ENCODE data around the gene NACC1. TPM values are rescaled to one million over a fixed set of nuclear protein-coding genes. Genes with fewer than 3 reads are reported as not detected.
"Not testable (repeated sequence)": the region's sequence is repeated elsewhere in the genome, so short reads cannot be mapped to it uniquely, and the experiment has no call there.

Gene NACC1
- total RNA-seq, 3 donors from 2014 or later (not counting 1 experiment from before 2014, with no cell fraction given) = 41.2 to 48.7 (median 43.4) TPM

DNA sequence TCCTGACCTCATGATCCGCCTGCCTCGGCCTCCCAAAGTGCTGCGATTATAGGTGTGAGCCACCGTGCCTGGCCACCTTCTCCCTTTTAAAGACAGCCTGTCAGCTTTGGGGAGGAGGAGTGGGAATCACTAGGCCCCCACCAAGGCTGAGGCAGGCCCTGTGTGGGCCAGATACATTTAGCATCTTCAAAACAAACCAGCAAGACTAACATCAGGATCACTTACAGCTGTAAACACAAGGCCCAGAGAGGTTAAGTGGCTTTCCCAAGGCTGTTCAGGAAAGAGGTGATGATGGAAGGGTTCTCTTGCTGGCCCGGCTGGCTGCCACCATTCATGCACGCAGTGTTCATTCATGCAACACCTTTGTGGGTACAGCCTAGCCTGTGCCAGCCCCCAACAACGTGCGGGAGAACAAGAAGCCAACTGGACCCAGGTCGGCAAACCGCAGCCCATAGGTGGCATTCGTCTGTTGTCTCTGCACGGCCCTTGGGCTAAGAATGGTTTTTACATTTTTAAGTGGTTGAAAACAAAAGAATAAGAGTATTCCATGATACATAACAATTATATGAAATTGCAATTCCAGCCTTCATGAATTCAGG lies 55.2 kb downstream of the NACC1 start:
- H3K9me3 ChIP-seq (ENCODE audit: control insufficient read depth, insufficient read depth, low read length) = no peaks in the 10 kb centered on the region
- intact Hi-C loops (cut with micrococcal nuclease) = no loop called here
- H3K27ac Mint-ChIP-seq = peak overlapping the region; percentile 84 to 88
- no peak overlapping the region for H3K4me3 ChIP-seq (ENCODE audit: low read length)
- no peaks in the 10 kb centered on the region for H3K27me3 ChIP-seq (ENCODE audit: control insufficient read depth, insufficient read depth, low read length)
- no peak for DNase-seq
- no peaks in the 10 kb centered on the region for H3K36me3 ChIP-seq (ENCODE audit: control insufficient read depth, insufficient read depth, low read length)
- TF ChIP-seq, protein P1, sequence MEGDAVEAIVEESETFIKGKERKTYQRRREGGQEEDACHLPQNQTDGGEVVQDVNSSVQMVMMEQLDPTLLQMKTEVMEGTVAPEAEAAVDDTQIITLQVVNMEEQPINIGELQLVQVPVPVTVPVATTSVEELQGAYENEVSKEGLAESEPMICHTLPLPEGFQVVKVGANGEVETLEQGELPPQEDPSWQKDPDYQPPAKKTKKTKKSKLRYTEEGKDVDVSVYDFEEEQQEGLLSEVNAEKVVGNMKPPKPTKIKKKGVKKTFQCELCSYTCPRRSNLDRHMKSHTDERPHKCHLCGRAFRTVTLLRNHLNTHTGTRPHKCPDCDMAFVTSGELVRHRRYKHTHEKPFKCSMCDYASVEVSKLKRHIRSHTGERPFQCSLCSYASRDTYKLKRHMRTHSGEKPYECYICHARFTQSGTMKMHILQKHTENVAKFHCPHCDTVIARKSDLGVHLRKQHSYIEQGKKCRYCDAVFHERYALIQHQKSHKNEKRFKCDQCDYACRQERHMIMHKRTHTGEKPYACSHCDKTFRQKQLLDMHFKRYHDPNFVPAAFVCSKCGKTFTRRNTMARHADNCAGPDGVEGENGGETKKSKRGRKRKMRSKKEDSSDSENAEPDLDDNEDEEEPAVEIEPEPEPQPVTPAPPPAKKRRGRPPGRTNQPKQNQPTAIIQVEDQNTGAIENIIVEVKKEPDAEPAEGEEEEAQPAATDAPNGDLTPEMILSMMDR (IDR thresholded peaks at IDR 0.05) = no peak
- 78% methylated on average over 6 of the region's 12 CpGs for WGBS (ENCODE audit: insufficient coverage)
- H3K4me3 Mint-ChIP-seq = peak overlapping the region; percentile 37
- no peaks in the 10 kb centered on the region for H3K9me3 Mint-ChIP-seq
- peak in 1 of 3 donors; percentile 13 for ATAC-seq
- H3K36me3 Mint-ChIP-seq = no peaks in the 10 kb centered on the region
- peaks cover 35 to 48% of the 10 kb centered on the region in 2 donors for H3K4me1 Mint-ChIP-seq
- peaks cover 59% of the 10 kb centered on the region for H3K4me1 ChIP-seq (ENCODE audit: control insufficient read depth, insufficient read depth, low read length)
- peak overlapping the region; percentile 80 for H3K27ac ChIP-seq (ENCODE audit: low read length)
- no peaks in the 10 kb centered on the region for H3K27me3 Mint-ChIP-seq (ENCODE audit: low read depth in 2 of 2)

DNA sequence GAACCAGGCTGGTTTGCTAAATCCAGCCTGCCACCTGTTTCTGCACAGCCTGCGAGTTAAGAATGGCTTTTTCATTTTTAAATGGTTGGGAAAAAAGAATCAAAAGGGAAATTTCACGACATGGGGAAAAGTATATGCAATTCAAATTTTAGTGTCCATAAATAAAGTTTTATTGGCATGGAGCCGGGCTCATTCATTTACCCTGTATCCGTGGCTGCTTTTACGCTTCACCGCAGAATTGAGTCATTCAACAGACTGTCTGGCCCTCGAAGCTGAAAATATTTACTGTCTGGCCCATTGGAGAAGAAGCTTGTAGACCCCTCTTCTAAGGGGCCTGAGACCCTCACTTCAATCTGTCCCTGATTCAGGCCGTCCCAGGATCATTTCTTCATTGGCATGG lies 58.3 kb downstream of the NACC1 start:
- Mint-ChIP-seq H3K27ac (no peak overlapping the region), H3K27me3 (ENCODE audit: low read depth in 2 of 2) (no peaks in the 10 kb centered on the region), H3K36me3 (no peaks in the 10 kb centered on the region), H3K9me3 (no peaks in the 10 kb centered on the region), H3K4me1 (peaks cover 13 to 32% of the 10 kb centered on the region in 2 donors), H3K4me3 (no peak overlapping the region)
- WGBS (ENCODE audit: insufficient coverage) = 94% methylated on average over 8 of the region's 8 CpGs
- Histone ChIP-seq H3K4me3 (ENCODE audit: low read length) (no peak overlapping the region), H3K27me3 (ENCODE audit: control insufficient read depth, insufficient read depth, low read length) (no peaks in the 10 kb centered on the region), H3K27ac (ENCODE audit: low read length) (no peak overlapping the region), H3K36me3 (ENCODE audit: control insufficient read depth, insufficient read depth, low read length) (no peaks in the 10 kb centered on the region), H3K4me1 (ENCODE audit: control insufficient read depth, insufficient read depth, low read length) (peaks cover 49% of the 10 kb centered on the region), H3K9me3 (ENCODE audit: control insufficient read depth, insufficient read depth, low read length) (no peaks in the 10 kb centered on the region)
- TF ChIP-seq, protein P1 (IDR thresholded peaks at IDR 0.05) = no peak
- DNase-seq = no peak
- intact Hi-C loops (cut with micrococcal nuclease) = no loop called here
- ATAC-seq = no peak

DNA sequence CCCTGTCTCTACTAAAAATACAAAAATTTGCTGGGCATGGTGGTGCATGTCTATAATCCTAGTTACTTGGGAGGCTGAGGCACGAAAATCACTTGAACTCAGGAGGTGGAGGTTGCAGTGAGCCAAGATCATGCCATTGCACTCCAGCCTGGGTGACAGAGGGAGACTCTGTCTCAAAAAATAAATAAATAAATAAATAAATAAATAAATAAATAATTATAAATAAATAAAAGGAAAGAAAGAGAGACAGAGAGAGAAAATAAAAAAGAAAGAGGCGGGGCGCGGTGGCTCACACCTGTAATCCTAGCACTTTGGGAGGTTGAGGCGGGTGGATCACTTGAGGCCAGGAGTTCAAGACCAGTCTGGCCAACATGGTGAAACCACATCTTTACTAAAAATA lies 59.5 kb downstream of the NACC1 start:
- H3K27ac ChIP-seq (ENCODE audit: low read length); H3K36me3 ChIP-seq (ENCODE audit: control insufficient read depth, insufficient read depth, low read length); intact Hi-C loops (cut with micrococcal nuclease); H3K36me3 Mint-ChIP-seq; H3K27me3 ChIP-seq (ENCODE audit: control insufficient read depth, insufficient read depth, low read length); H3K4me3 ChIP-seq (ENCODE audit: low read length); H3K9me3 Mint-ChIP-seq; H3K27me3 Mint-ChIP-seq (ENCODE audit: low read depth in 2 of 2); ATAC-seq; H3K27ac Mint-ChIP-seq; DNase-seq; H3K4me3 Mint-ChIP-seq; H3K9me3 ChIP-seq (ENCODE audit: control insufficient read depth, insufficient read depth, low read length): not testable (repeated sequence)
- H3K4me1 ChIP-seq (ENCODE audit: control insufficient read depth, insufficient read depth, low read length) = peaks cover 49% of the 10 kb centered on the region
- peaks cover 13 to 29% of the 10 kb centered on the region in 2 donors for H3K4me1 Mint-ChIP-seq
- 100% methylated on average over 5 of the region's 5 CpGs for WGBS (ENCODE audit: insufficient coverage)

DNA sequence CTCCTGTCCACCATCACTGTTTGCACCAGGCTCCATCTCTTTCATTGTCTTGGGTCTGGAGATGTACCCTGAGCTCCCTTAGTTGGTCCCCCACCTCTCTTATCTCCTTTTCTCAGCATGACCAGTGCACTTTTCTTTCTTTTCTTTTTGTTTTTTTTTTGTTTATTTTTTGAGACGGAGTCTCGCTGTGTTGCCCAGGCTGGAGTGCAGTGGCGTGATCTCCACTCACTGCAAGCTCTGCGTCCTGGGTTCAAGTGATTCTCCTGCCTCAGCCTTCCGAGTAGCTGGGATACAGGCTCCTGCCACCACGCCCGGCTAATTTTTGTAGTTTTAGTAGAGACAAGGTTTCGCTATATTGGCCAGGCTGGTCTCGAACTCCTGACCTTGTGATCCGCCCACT lies 60.2 kb downstream of the NACC1 start:
- H3K4me3 ChIP-seq (ENCODE audit: low read length); H3K9me3 ChIP-seq (ENCODE audit: control insufficient read depth, insufficient read depth, low read length); DNase-seq; H3K36me3 Mint-ChIP-seq; H3K27ac Mint-ChIP-seq; H3K27me3 ChIP-seq (ENCODE audit: control insufficient read depth, insufficient read depth, low read length); H3K36me3 ChIP-seq (ENCODE audit: control insufficient read depth, insufficient read depth, low read length); H3K27ac ChIP-seq (ENCODE audit: low read length); ATAC-seq; H3K4me3 Mint-ChIP-seq; H3K27me3 Mint-ChIP-seq (ENCODE audit: low read depth in 2 of 2); intact Hi-C loops (cut with micrococcal nuclease); H3K9me3 Mint-ChIP-seq: not testable (repeated sequence)
- WGBS (ENCODE audit: insufficient coverage) = 94% methylated on average over 10 of the region's 10 CpGs
- H3K4me1 ChIP-seq (ENCODE audit: control insufficient read depth, insufficient read depth, low read length) = peaks cover 49% of the 10 kb centered on the region
- H3K4me1 Mint-ChIP-seq = peaks cover 6 to 22% of the 10 kb centered on the region in 2 donors
